Gastroesophageal sphincter (tissue), 4 donors: Measurements from ENCODE around the gene POLR3C. TPM values are rescaled to one million over a fixed set of nuclear protein-coding genes. Genes with fewer than 3 reads are reported as not detected.

Experiments
- ATAC-seq: fragments of 150-250 bp; one replicate; pipeline ENCODE4 v1.9.1; 2016; ENCODE audit warnings: mild to moderate bottlenecking, moderate library complexity
- H3K27ac ChIP-seq, 4 donors: fragments of 200-600 bp; sonication (generic) in 3 of 4; 1 replicate in 3 of 4; 2 replicates in 1 of 4; pipeline ENCODE4 v1.5.1; 2016 to 2019
- H3K27me3 ChIP-seq: fragments of 200-600 bp; sonication (generic); one replicate; pipeline ENCODE4 v1.5.1; 2019
- H3K36me3 ChIP-seq, 2 donors: fragments of 200-600 bp; sonication (generic); one replicate each; pipeline ENCODE4 v1.5.1; 2019; ENCODE audit warnings: control low read depth in 1 of 2
- H3K4me1 ChIP-seq, 3 donors: fragments of 200-600 bp; sonication (generic); 1 replicate in 2 of 3; 2 replicates in 1 of 3; pipeline ENCODE4 v1.5.1; 2016 to 2019; ENCODE audit warnings: control low read depth in 2 of 3
- H3K4me3 ChIP-seq, 2 donors: fragments of 200-600 bp; sonication (generic); one replicate each; pipeline ENCODE4 v1.5.1; 2019; ENCODE audit warnings: mild to moderate bottlenecking in 1 of 2, moderate library complexity in 1 of 2
- H3K9me3 ChIP-seq, 3 donors: fragments of 200-600 bp; sonication (generic); one replicate each; pipeline ENCODE4 v1.5.1; 2017 to 2019; ENCODE audit warnings: control low read depth in 2 of 3
- CTCF ChIP-seq, 4 experiments: fragments of 200-600 bp in 2 of 4; fragments of 450-650 bp in 2 of 4; sonication (generic) in 1 of 4; IDR thresholded peaks; one replicate each; pipeline ENCODE4 v1.5.1; 2017 to 2019; ENCODE audit warnings: antibody characterized with exemption in 4 of 4, mild to moderate bottlenecking in 2 of 4, moderate library complexity in 2 of 4
- EP300 ChIP-seq: sonication (generic); formaldehyde crosslinking; IDR thresholded peaks from one replicate; pipeline ENCODE4 v1.6.1; 2017; ENCODE audit warnings: antibody characterized with exemption, mild to moderate bottlenecking
- POLR2A ChIP-seq, 2 donors: fragments of 450-650 bp; IDR thresholded peaks; one replicate each; pipeline ENCODE4 v1.6.1; 2017; ENCODE audit warnings: antibody characterized with exemption in 2 of 2, mild to moderate bottlenecking in 2 of 2, moderate library complexity in 1 of 2
- POLR2AphosphoS5 ChIP-seq: sonication (generic); formaldehyde crosslinking; IDR thresholded peaks from one replicate; pipeline ENCODE4 v1.6.1; 2017; ENCODE audit warnings: antibody characterized with exemption
- WGBS, 2 donors: methylation state at CpG; one replicate each; pipeline ENCODE4 v1.1.5; 2018; ENCODE audit warnings: low coverage in 1 of 2; 5-methylcytosine and 5-hydroxymethylcytosine counted together
- total RNA-seq, 4 donors: library from RNA; depleted of rRNA; stranded (reverse); fragments of >200 nt; gene quantifications; one replicate each; pipeline ENCODE4 v1.1.0, GENCODE V29; 2016

The POLR3C gene
- total RNA-seq, 4 donors from 2014 or later, result 24.8 to 37.7 (median 29.9) TPM

DNA sequence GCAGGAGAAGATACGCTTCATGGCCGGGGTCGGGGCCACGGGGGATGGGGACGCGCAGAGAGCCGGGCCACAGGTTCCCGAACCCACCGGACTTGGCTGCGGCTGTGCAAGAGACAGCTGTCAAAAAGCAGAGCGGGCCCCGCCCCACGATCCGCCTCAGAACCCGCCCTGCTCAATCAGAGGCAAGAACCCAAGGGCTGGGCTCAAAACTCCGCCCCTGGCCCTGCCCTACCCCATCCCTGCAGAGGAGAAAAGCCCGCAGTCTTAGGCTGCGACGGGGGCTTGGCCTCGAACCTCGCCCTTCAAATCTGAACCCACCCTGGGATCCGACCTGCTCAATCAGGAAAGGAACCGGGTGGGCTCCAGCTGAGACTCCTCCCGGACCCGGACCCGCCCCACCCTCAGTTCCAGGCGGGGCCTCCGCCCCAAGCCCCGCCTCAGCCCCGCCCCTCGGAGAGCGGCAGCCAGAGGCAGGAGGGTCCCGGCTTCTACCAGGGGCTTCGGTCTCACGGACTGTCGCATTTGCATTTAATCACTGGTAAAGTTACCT lies 61.8 kb downstream of the POLR3C start, which contains the start of gene ANKRD35:
ANKRD35 (minus strand) TSS at position 129 of the 550 bp plus-strand sequence; CDS start at position 21, 108 bp downstream.
- Histone ChIP-seq H3K9me3 (no peaks in the 10 kb centered on the region), H3K27me3 (no peaks in the 10 kb centered on the region), H3K4me3 (peak within 1 kb of the TSS; percentile 51 to 67), H3K27ac (peak within 1 kb of the TSS in 2 of 4 donors; percentile 32 to 38), H3K36me3 (no peaks in the 10 kb centered on the region), H3K4me1 (peaks cover 0 to 17% (median 3%) of the 10 kb centered on the region in 3 donors)
- WGBS, 2 donors, result no CpG with 5 or more reads among the region's 36 CpGs
- TF ChIP-seq POLR2A (IDR thresholded peaks at IDR 0.05), result no peak
- TF ChIP-seq CTCF (IDR thresholded peaks at IDR 0.05), result no peak
- TF ChIP-seq POLR2AphosphoS5, result no peak
- TF ChIP-seq EP300, result no peak
- peak; percentile 94 for ATAC-seq

DNA sequence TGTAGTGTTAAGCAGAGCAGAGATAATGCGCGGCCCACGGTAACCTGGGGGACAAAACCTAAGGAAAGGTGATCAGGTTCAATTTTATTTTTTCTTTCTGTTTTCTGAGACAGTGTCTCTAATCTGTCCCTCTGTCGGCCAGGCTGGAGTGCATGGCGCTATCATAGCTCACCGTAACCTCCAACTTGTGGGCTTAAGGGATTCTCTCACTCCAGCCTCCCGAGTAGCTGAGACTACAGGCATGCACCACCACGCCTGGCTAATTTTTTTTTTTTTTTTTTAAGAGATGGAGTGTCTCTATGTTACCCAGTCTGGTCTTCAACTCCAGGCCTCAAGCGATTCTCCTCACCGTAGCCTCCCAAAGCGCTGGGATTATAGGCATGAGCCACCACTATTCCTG lies 62.4 kb downstream of the POLR3C start:
- peaks cover 2 to 23% (median 6%) of the 10 kb centered on the region in 3 donors for H3K4me1 ChIP-seq
- H3K27ac ChIP-seq, result peak overlapping the region in 2 of 4 donors; percentile 32 to 38
- TF ChIP-seq CTCF (IDR thresholded peaks at IDR 0.05) (no peak), EP300 (no peak), POLR2A (IDR thresholded peaks at IDR 0.05) (no peak), POLR2AphosphoS5 (no peak)
- H3K4me3 ChIP-seq, result peak overlapping the region; percentile 51 to 67
- no peaks in the 10 kb centered on the region for H3K36me3 ChIP-seq
- 36 to 40% methylated on average over 10 to 11 of the region's 11 CpGs for WGBS, 2 donors
- H3K9me3 ChIP-seq, result no peaks in the 10 kb centered on the region
- H3K27me3 ChIP-seq, result no peaks in the 10 kb centered on the region
- peak; percentile 46 for ATAC-seq

GRCh38 chr1:145886816-145887215 lies 62.8 kb downstream of the POLR3C start:
- Histone ChIP-seq H3K4me3 (no peak overlapping the region), H3K27me3 (no peaks in the 10 kb centered on the region), H3K9me3 (no peaks in the 10 kb centered on the region), H3K27ac (peak overlapping the region in 1 of 4 donors; percentile 38), H3K36me3 (no peaks in the 10 kb centered on the region), H3K4me1 (peaks cover 4 to 27% (median 10%) of the 10 kb centered on the region in 3 donors)
- TF ChIP-seq POLR2AphosphoS5, result no peak
- 50 to 52% methylated on average over 6 to 7 of the region's 8 CpGs for WGBS, 2 donors
- ATAC-seq, result no peak

DNA sequence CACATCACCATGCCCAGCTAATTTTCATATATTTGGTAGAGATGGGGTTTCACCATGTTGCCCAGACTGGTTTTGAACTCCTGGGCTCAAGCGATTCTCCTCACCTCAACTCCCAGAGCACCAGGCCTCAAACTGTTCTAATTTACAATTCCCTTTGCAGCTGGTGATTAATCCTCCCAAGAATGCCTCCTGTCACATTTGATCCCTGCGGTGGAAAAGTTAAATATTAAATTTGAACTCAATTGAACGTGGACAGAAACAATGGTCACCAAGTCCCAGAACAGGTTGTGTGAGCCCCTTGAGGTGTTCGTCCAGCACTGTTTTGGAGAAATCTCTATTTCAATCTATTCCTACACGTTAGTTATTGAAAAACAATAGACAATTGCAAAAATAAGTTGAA lies 63.6 kb downstream of the POLR3C start:
- Histone ChIP-seq H3K4me1 (peaks cover 7 to 35% (median 17%) of the 10 kb centered on the region in 3 donors), H3K4me3 (no peak overlapping the region), H3K27ac (no peak overlapping the region), H3K9me3 (no peaks in the 10 kb centered on the region), H3K27me3 (no peaks in the 10 kb centered on the region), H3K36me3 (no peaks in the 10 kb centered on the region)
- TF ChIP-seq POLR2AphosphoS5 (no peak), EP300 (no peak), CTCF (IDR thresholded peaks at IDR 0.05) (no peak), POLR2A (IDR thresholded peaks at IDR 0.05) (no peak)
- no peak for ATAC-seq
- 62 to 79% methylated on average over 3 to 5 of the region's 5 CpGs for WGBS, 2 donors

- Histone ChIP-seq H3K4me1 (peaks cover 7 to 42% (median 17%) of the 10 kb centered on the region in 3 donors), H3K27ac (no peak overlapping the region), H3K36me3 (no peaks in the 10 kb centered on the region), H3K27me3 (no peaks in the 10 kb centered on the region), H3K9me3 (no peaks in the 10 kb centered on the region), H3K4me3 (no peak overlapping the region)
- TF ChIP-seq POLR2AphosphoS5, result no peak
- no peak for TF ChIP-seq EP300
- TF ChIP-seq CTCF (IDR thresholded peaks at IDR 0.05), result no peak
- TF ChIP-seq POLR2A (IDR thresholded peaks at IDR 0.05), result no peak
- ATAC-seq, result no peak
- 84 to 88% methylated on average over 3 of the region's 3 CpGs for WGBS, 2 donors
These were observed 65.7 kb downstream of the POLR3C start for GRCh38 chr1:145889722-145890121.
